ENCODE data around the gene ACTR6. TPM values are rescaled to one million over a fixed set of nuclear protein-coding genes. Genes with fewer than 3 reads are reported as not detected.

The ACTR6 gene
- total and polyA plus RNA-seq, 7 experiments from 2014 or later = 24.1 to 46.8 (median 40.2) TPM

GRCh38 chr12:100213016-100213891 is 12.6 kb downstream of the ACTR6 start:
- Histone ChIP-seq H3K9me3 (ENCODE audit: control insufficient read depth in 2 of 3, low read length in 3 of 3) (no peaks in the 10 kb centered on the region), H3K27me3 (ENCODE audit: control insufficient read depth in 2 of 2, insufficient read depth in 2 of 2, low read length in 2 of 2) (no peaks in the 10 kb centered on the region), H3K4me1 (ENCODE audit: control insufficient read depth in 2 of 2, insufficient read depth in 2 of 2, low read length in 2 of 2) (no peaks in the 10 kb centered on the region), H3K36me3 (ENCODE audit: control insufficient read depth in 2 of 3, insufficient read depth in 3 of 3, low read length in 3 of 3) (peaks cover 5 to 75% (median 27%) of the 10 kb centered on the region in 3 experiments), H3K4me3 (ENCODE audit: low read length) (no peak overlapping the region), H3K27ac (ENCODE audit: low read depth, low read length) (no peak overlapping the region)
- ChIA-PET CTCF (no interaction called here), POLR2A (interaction anchor here (0.6 kb wide), 2 partner anchors 71 to 89 kb away, joined by 3 to 5 read pairs; no protein-coding TSS in a partner anchor)
- H3K27me3 Mint-ChIP-seq = no peaks in the 10 kb centered on the region
- ATAC-seq = no peak
- DNase-seq = no peak
- intact Hi-C loops (cut with micrococcal nuclease) = no loop called here
- H3K9me3 Mint-ChIP-seq = no peaks in the 10 kb centered on the region
- H3K36me3 Mint-ChIP-seq = peaks cover 3 to 35% (median 8%) of the 10 kb centered on the region in 5 donors
- no peak overlapping the region for H3K4me3 Mint-ChIP-seq
- H3K4me1 Mint-ChIP-seq = peaks cover 0 to 2% (median 0%) of the 10 kb centered on the region in 7 donors
- H3K27ac Mint-ChIP-seq = peak overlapping the region in 1 of 9 donors; percentile 49

GRCh38 chr12:100214518-100214917 is 13.9 kb downstream of the ACTR6 start:
- Histone ChIP-seq H3K27me3 (ENCODE audit: control insufficient read depth in 2 of 2, insufficient read depth in 2 of 2, low read length in 2 of 2) (no peaks in the 10 kb centered on the region), H3K36me3 (ENCODE audit: control insufficient read depth in 2 of 3, insufficient read depth in 3 of 3, low read length in 3 of 3) (peaks cover 7 to 75% (median 16%) of the 10 kb centered on the region in 3 experiments), H3K27ac (ENCODE audit: low read depth, low read length) (no peak overlapping the region), H3K4me3 (ENCODE audit: low read length) (no peak overlapping the region), H3K4me1 (ENCODE audit: control insufficient read depth in 2 of 2, insufficient read depth in 2 of 2, low read length in 2 of 2) (no peaks in the 10 kb centered on the region), H3K9me3 (ENCODE audit: control insufficient read depth in 2 of 3, low read length in 3 of 3) (no peaks in the 10 kb centered on the region)
- Mint-ChIP-seq H3K36me3 (peaks cover 3 to 29% (median 9%) of the 10 kb centered on the region in 5 donors), H3K4me1 (peaks cover 0 to 2% (median 0%) of the 10 kb centered on the region in 7 donors), H3K27me3 (no peaks in the 10 kb centered on the region), H3K4me3 (no peak overlapping the region), H3K27ac (peak overlapping the region in 1 of 9 donors; percentile 12), H3K9me3 (no peaks in the 10 kb centered on the region)
- DNase-seq (no peak), ATAC-seq (no peak)
- POLR2A ChIA-PET = interaction anchor here (0.6 kb wide), 1 partner anchor 14 kb away, joined by 4 read pairs; the partner anchor contains the start of gene ACTR6
- CTCF ChIA-PET = interaction anchor here (0.6 to 0.7 kb wide), 2 partner anchors 11 to 21 kb away, joined by 4 to 6 read pairs; no protein-coding TSS in a partner anchor
- intact Hi-C loops (cut with micrococcal nuclease) = no loop called here

GRCh38 chr12:100215209-100215608 is 14.6 kb downstream of the ACTR6 start:
- ChIA-PET POLR2A (interaction anchor here (0.6 kb wide), 1 partner anchor 14 kb away, joined by 4 read pairs; the partner anchor contains the start of gene ACTR6), CTCF (no interaction called here)

GRCh38 chr12:100216337-100216736 is 15.7 kb downstream of the ACTR6 start:
- peaks cover 0 to 2% (median 0%) of the 10 kb centered on the region in 7 donors for H3K4me1 Mint-ChIP-seq
- no peak for DNase-seq
- peak overlapping the region in 1 of 9 donors; percentile 43 for H3K27ac Mint-ChIP-seq
- Histone ChIP-seq H3K27ac (ENCODE audit: low read depth, low read length) (no peak overlapping the region), H3K27me3 (ENCODE audit: control insufficient read depth in 2 of 2, insufficient read depth in 2 of 2, low read length in 2 of 2) (no peaks in the 10 kb centered on the region), H3K4me1 (ENCODE audit: control insufficient read depth in 2 of 2, insufficient read depth in 2 of 2, low read length in 2 of 2) (no peaks in the 10 kb centered on the region), H3K36me3 (ENCODE audit: control insufficient read depth in 2 of 3, insufficient read depth in 3 of 3, low read length in 3 of 3) (peaks cover 6 to 71% (median 18%) of the 10 kb centered on the region in 3 experiments), H3K4me3 (ENCODE audit: low read length) (no peak overlapping the region), H3K9me3 (ENCODE audit: control insufficient read depth in 2 of 3, low read length in 3 of 3) (no peaks in the 10 kb centered on the region)
- H3K9me3 Mint-ChIP-seq = no peaks in the 10 kb centered on the region
- ChIA-PET POLR2A (no interaction called here), CTCF (no interaction called here)
- intact Hi-C loops (cut with micrococcal nuclease) = no loop called here
- ATAC-seq = no peak
- no peak overlapping the region for H3K4me3 Mint-ChIP-seq
- H3K27me3 Mint-ChIP-seq = no peaks in the 10 kb centered on the region
- H3K36me3 Mint-ChIP-seq = peaks cover 2 to 33% (median 11%) of the 10 kb centered on the region in 5 donors

More at GRCh38 chr12:100215209-100215608, 14.6 kb downstream of the ACTR6 start:
- H3K27ac ChIP-seq (ENCODE audit: low read depth, low read length) = no peak overlapping the region
- Mint-ChIP-seq H3K9me3 (no peaks in the 10 kb centered on the region), H3K4me1 (peaks cover 0 to 2% (median 0%) of the 10 kb centered on the region in 7 donors), H3K36me3 (peaks cover 3 to 32% (median 11%) of the 10 kb centered on the region in 5 donors), H3K27me3 (no peaks in the 10 kb centered on the region), H3K4me3 (no peak overlapping the region), H3K27ac (peak overlapping the region in 3 of 9 donors; percentile 12 to 59 (median 28))
- H3K4me1 ChIP-seq (ENCODE audit: control insufficient read depth in 2 of 2, insufficient read depth in 2 of 2, low read length in 2 of 2) = no peaks in the 10 kb centered on the region
- intact Hi-C loops (cut with micrococcal nuclease) = no loop called here
- H3K36me3 ChIP-seq (ENCODE audit: control insufficient read depth in 2 of 3, insufficient read depth in 3 of 3, low read length in 3 of 3) = peaks cover 6 to 77% (median 18%) of the 10 kb centered on the region in 3 experiments
- DNase-seq (no peak), ATAC-seq (no peak)
- no peaks in the 10 kb centered on the region for H3K27me3 ChIP-seq (ENCODE audit: control insufficient read depth in 2 of 2, insufficient read depth in 2 of 2, low read length in 2 of 2)
- no peaks in the 10 kb centered on the region for H3K9me3 ChIP-seq (ENCODE audit: control insufficient read depth in 2 of 3, low read length in 3 of 3)
- no peak overlapping the region for H3K4me3 ChIP-seq (ENCODE audit: low read length)

GRCh38 chr12:100219328-100220109 is 18.9 kb downstream of the ACTR6 start:
- CTCF ChIA-PET = no interaction called here
- ATAC-seq = no peak

GRCh38 chr12:100221523-100221922 is 20.9 kb downstream of the ACTR6 start:
- H3K27me3 ChIP-seq (ENCODE audit: control insufficient read depth in 2 of 2, insufficient read depth in 2 of 2, low read length in 2 of 2) = no peaks in the 10 kb centered on the region
- CTCF ChIA-PET = interaction anchor here (0.7 to 1.3 kb wide), 2 partner anchors 34 to 46 kb away, joined by 3 read pairs; no protein-coding TSS in a partner anchor
- Mint-ChIP-seq H3K36me3 (peaks cover 2 to 26% (median 10%) of the 10 kb centered on the region in 5 donors), H3K27me3 (no peaks in the 10 kb centered on the region), H3K4me3 (no peak overlapping the region), H3K4me1 (peaks cover 0 to 2% (median 0%) of the 10 kb centered on the region in 7 donors), H3K27ac (no peak overlapping the region), H3K9me3 (no peaks in the 10 kb centered on the region)
- no peak for DNase-seq
- no peak overlapping the region for H3K27ac ChIP-seq (ENCODE audit: low read depth, low read length)
- ATAC-seq = no peak
- intact Hi-C loops (cut with micrococcal nuclease) = no loop called here
- H3K4me1 ChIP-seq (ENCODE audit: control insufficient read depth in 2 of 2, insufficient read depth in 2 of 2, low read length in 2 of 2) = no peaks in the 10 kb centered on the region
- no peaks in the 10 kb centered on the region for H3K9me3 ChIP-seq (ENCODE audit: control insufficient read depth in 2 of 3, low read length in 3 of 3)
- H3K36me3 ChIP-seq (ENCODE audit: control insufficient read depth in 2 of 3, insufficient read depth in 3 of 3, low read length in 3 of 3) = peaks cover 4 to 69% (median 11%) of the 10 kb centered on the region in 3 experiments
- no peak overlapping the region for H3K4me3 ChIP-seq (ENCODE audit: low read length)
- POLR2A ChIA-PET = interaction anchor here (1.1 kb wide), 1 partner anchor 8 kb away, joined by 3 read pairs; no protein-coding TSS in a partner anchor

More at GRCh38 chr12:100219328-100220109, 18.9 kb downstream of the ACTR6 start:
- POLR2A ChIA-PET = no interaction called here
- Histone ChIP-seq H3K36me3 (ENCODE audit: control insufficient read depth in 2 of 3, insufficient read depth in 3 of 3, low read length in 3 of 3) (peaks cover 11 to 72% (median 18%) of the 10 kb centered on the region in 3 experiments), H3K9me3 (ENCODE audit: control insufficient read depth in 2 of 3, low read length in 3 of 3) (no peaks in the 10 kb centered on the region), H3K4me3 (ENCODE audit: low read length) (no peak overlapping the region), H3K27ac (ENCODE audit: low read depth, low read length) (no peak overlapping the region), H3K4me1 (ENCODE audit: control insufficient read depth in 2 of 2, insufficient read depth in 2 of 2, low read length in 2 of 2) (no peaks in the 10 kb centered on the region), H3K27me3 (ENCODE audit: control insufficient read depth in 2 of 2, insufficient read depth in 2 of 2, low read length in 2 of 2) (no peaks in the 10 kb centered on the region)
- no peak overlapping the region for H3K27ac Mint-ChIP-seq
- no peak for DNase-seq
- H3K27me3 Mint-ChIP-seq = no peaks in the 10 kb centered on the region
- intact Hi-C loops (cut with micrococcal nuclease) = no loop called here
- no peaks in the 10 kb centered on the region for H3K9me3 Mint-ChIP-seq
- peaks cover 0 to 2% (median 0%) of the 10 kb centered on the region in 7 donors for H3K4me1 Mint-ChIP-seq
- H3K36me3 Mint-ChIP-seq = peaks cover 2 to 31% (median 13%) of the 10 kb centered on the region in 5 donors
- no peak overlapping the region for H3K4me3 Mint-ChIP-seq

All from naive thymus-derived CD4-positive, alpha-beta T cell (primary cell).